Heart left ventricle (tissue), 16 donors: ENCODE data around the gene NPPA. TPM values are rescaled to one million over a fixed set of nuclear protein-coding genes. Genes with fewer than 3 reads are reported as not detected.

Experiments
- ATAC-seq, 4 donors: fragments of 200-7000 bp; cut with Tn5 transposase; one replicate each; pipeline ENCODE4 v1.9.1; 2020 to 2022; ENCODE audit warnings: moderate library complexity in 4 of 4, mild to moderate bottlenecking in 3 of 4, moderate number of reproducible peaks in 1 of 4
- DNase-seq, 5 donors: peaks; one replicate each; pipeline ENCODE4 v3.0.0-alpha.2; 2020
- H3K27ac ChIP-seq, 12 donors: fragments of 200-600 bp; sonication (generic) in 4 of 12; one replicate each; pipeline versions ENCODE4 v1.5.0 to v1.8.0; 2016 to 2022; ENCODE audit warnings: mild to moderate bottlenecking in 2 of 12
- H3K27me3 ChIP-seq, 9 donors: fragments of 200-600 bp; sonication (generic) in 2 of 9; one replicate each; pipeline versions ENCODE4 v1.5.1 to v1.8.0; 2016 to 2022; ENCODE audit warnings: mild to moderate bottlenecking in 3 of 9
- H3K36me3 ChIP-seq, 9 donors: fragments of 200-600 bp; sonication (generic) in 2 of 9; one replicate each; pipeline versions ENCODE4 v1.5.0 to v1.8.0; 2018 to 2022; ENCODE audit warnings: mild to moderate bottlenecking in 2 of 9
- H3K4me1 ChIP-seq, 12 donors: fragments of 200-600 bp; sonication (generic) in 4 of 12; one replicate each; pipeline versions ENCODE4 v1.5.0 to v1.8.0; 2016 to 2022; ENCODE audit warnings: mild to moderate bottlenecking in 3 of 12
- H3K4me3 ChIP-seq, 12 donors: fragments of 200-600 bp; sonication (generic) in 4 of 12; one replicate each; pipeline versions ENCODE4 v1.5.0 to v1.8.0; 2017 to 2022; ENCODE audit warnings: mild to moderate bottlenecking in 9 of 12, moderate library complexity in 4 of 12
- H3K9me3 ChIP-seq, 12 donors: fragments of 200-600 bp; sonication (generic) in 4 of 12; one replicate each; pipeline versions ENCODE4 v1.5.0 to v1.8.0; 2016 to 2022; ENCODE audit warnings: mild to moderate bottlenecking in 1 of 12
- POLR2A ChIP-seq, 2 donors: fragments of 450-650 bp; IDR thresholded peaks; one replicate each; pipeline ENCODE4 v1.6.1; 2017; ENCODE audit warnings: antibody characterized with exemption in 2 of 2, mild to moderate bottlenecking in 2 of 2, moderate library complexity in 2 of 2
- WGBS, 4 donors: extraction: QIAGEN DNeasy Blood & Tissue Kit in 2 of 4; methylation state at CpG; one replicate each; pipeline versions ENCODE4 v1.1.5 to v1.1.7; 2013 to 2018; 5-methylcytosine and 5-hydroxymethylcytosine counted together
- intact Hi-C, 10 donors: fragments of 100-400 bp; cut with DNase I; formaldehyde crosslinking; loops; one replicate each; pipeline versions ENCODE4 v1.11.1 to v1.14.2; 2022
- polyA plus RNA-seq, 2 donors: library from polyadenylated mRNA; stranded (reverse); fragments of 200-250 nt; gene quantifications; one replicate each; pipeline ENCODE4 v1.2.3, GENCODE V29; 2013
- total RNA-seq, 9 donors: library from RNA; depleted of rRNA in 2 of 9; stranded (reverse); fragments of >200 nt in 2 of 9; fragmentation: NEBNext Ultra II Directional in 3 of 9; extraction: Animal tissue kit (Norgen Biotek cat#: 25700) in 3 of 9; gene quantifications; one replicate each; pipeline versions ENCODE4 v1.1.0 to v1.2.4, GENCODE V29; 2016 to 2023
- TF ChIP-seq, protein P1 (sequence below), 12 donors: fragments of 200-600 bp; sonication (generic) in 4 of 12; IDR thresholded peaks; one replicate each; pipeline versions ENCODE4 v1.5.0 to v1.8.0; 2018 to 2022; ENCODE audit warnings: antibody characterized with exemption in 12 of 12, mild to moderate bottlenecking in 5 of 12
- donor health status: ischemic (EF 13 %, LVEDD 7.1; RV severe dilation, severe dysfunction).
- donor health status: healthy with polysubstance abuse.
- donor health status: DM: no; HTN: yes; CAD: no.
- donor health status: DM: no; HTN: no; CAD: no.
- donor health status: ischemic (EF 25% LVEDD 6.9; RV normal size, moderate dysfunction).
- donor health status: ischemic (EF 25% LVEDD 5.7; RV mildly dilated, moderate dysfunction).
- donor health status: healthy.
- donor health status: DM: yes; HTN: yes; CAD: no.
- donor health status: ischemic (EF 35%, LVEDD 5.7; RV mildly dilated, moderate dysfunction).
- donor health status: nonischemic (EF 11% LVEDD 7.7; RV severe dilation, severe dysfunction).
- donor health status: DM: yes; HTN: yes; CAD: no.
- donor health status: PGD.
- donor health status: ischemic (EF 29% LVEDD 5.4; RV normal size, mild dysfunction).
- donor health status: nonischemic (EF 23%, LVEDD 6.1; RV moderate dilation, normal function).

Gene NPPA
- total and polyA plus RNA-seq, 11 donors = 59.9 to 3,156 (median 279) TPM

DNA sequence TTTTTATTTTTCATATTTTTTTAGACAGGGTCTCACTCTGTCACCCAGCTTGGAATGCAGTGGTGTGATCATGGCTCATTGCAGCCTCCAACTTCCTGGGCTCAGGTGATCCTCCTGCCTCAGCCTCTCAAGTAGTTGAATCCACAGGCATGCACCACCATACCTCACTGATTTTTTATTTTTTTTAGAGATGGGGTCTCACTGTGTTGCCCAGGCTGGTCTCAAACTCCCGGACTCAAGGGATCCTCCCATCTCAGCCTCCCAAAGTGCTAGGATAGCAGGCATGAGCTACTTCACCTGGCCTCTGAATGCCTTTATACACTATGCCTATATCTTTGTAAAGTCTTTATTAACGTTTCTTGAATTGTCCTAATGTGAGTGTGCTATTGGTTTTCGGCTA, 21.5 kb upstream of the NPPA start:
- Histone ChIP-seq H3K27me3 (peaks cover 0 to 2% (median 0%) of the 10 kb centered on the region in 9 donors), H3K9me3 (no peaks in the 10 kb centered on the region), H3K4me3 (no peak overlapping the region), H3K4me1 (peaks cover 0 to 15% (median 7%) of the 10 kb centered on the region in 12 donors), H3K36me3 (no peaks in the 10 kb centered on the region), H3K27ac (no peak overlapping the region)
- intact Hi-C loops = no loop called here
- no peak for ATAC-seq
- 86 to 90% (median 88%) methylated on average over 3 of the region's 3 CpGs for WGBS, 4 donors
- TF ChIP-seq, protein P1, sequence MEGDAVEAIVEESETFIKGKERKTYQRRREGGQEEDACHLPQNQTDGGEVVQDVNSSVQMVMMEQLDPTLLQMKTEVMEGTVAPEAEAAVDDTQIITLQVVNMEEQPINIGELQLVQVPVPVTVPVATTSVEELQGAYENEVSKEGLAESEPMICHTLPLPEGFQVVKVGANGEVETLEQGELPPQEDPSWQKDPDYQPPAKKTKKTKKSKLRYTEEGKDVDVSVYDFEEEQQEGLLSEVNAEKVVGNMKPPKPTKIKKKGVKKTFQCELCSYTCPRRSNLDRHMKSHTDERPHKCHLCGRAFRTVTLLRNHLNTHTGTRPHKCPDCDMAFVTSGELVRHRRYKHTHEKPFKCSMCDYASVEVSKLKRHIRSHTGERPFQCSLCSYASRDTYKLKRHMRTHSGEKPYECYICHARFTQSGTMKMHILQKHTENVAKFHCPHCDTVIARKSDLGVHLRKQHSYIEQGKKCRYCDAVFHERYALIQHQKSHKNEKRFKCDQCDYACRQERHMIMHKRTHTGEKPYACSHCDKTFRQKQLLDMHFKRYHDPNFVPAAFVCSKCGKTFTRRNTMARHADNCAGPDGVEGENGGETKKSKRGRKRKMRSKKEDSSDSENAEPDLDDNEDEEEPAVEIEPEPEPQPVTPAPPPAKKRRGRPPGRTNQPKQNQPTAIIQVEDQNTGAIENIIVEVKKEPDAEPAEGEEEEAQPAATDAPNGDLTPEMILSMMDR (IDR thresholded peaks at IDR 0.05) = no peak
- TF ChIP-seq POLR2A (IDR thresholded peaks at IDR 0.05) = no peak
- DNase-seq = no peak

DNA sequence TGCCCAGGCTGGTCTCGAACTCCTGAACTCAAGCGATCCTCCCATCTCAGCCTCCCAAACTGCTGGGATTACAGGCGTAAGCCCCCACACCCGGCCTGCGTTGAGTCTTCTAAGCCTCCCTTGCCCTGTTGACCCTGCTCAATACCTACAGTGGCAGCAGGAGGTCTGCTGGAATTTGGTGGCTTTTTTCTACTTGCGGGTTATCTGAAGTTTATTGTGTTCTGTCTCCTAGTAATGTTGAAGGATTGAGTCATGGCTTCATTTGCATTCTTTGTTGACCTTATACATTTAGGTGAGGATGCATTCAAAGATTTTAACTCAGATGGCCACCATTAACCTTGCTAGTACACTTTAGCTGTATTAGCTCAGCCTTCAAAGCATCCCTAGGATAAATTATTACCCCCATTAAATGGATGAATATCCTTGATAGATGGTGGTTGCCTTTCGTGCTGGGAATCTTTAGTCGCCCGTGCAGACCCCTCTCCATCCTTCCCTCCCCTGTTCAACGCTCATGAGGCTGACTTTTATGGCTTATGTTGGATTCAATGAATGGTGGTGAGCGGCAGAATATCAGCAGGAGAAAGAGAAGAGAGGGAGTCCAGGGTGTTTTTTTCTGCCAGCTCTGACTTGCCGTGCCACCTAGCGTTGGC, 20.9 kb upstream of the NPPA start:
- H3K9me3 ChIP-seq = no peaks in the 10 kb centered on the region
- no peak overlapping the region for H3K4me3 ChIP-seq
- intact Hi-C loops = no loop called here
- no peak for TF ChIP-seq POLR2A (IDR thresholded peaks at IDR 0.05)
- TF ChIP-seq, protein P1 (IDR thresholded peaks at IDR 0.05) = no peak
- H3K27me3 ChIP-seq = peaks cover 0 to 2% (median 0%) of the 10 kb centered on the region in 9 donors
- no peak for ATAC-seq
- no peak overlapping the region for H3K27ac ChIP-seq
- H3K4me1 ChIP-seq = peaks cover 0 to 9% (median 2%) of the 10 kb centered on the region in 12 donors
- 86 to 91% (median 89%) methylated on average over 13 of the region's 13 CpGs for WGBS, 4 donors
- H3K36me3 ChIP-seq = no peaks in the 10 kb centered on the region
- DNase-seq = no peak

DNA sequence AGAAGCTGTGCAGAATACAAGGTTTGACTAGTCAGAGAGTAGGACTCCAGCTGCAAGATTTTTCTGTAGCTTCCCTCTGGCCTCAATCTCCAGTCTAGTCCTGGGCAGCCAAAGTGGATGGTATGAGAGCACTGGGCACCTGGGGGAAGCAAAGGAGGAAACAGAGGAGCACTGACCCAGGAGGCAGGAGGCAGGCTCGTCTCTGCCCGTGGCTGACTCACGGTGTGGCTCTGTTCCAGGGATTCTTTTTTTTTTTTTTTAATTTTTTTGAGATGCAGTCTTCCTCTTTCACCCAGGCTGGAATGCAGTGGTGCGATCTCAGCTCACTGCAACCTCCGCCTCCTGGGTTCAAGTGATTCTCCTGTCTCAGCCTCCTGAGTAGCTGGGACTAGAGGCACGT, 15.3 kb upstream of the NPPA start:
- Histone ChIP-seq H3K9me3 (no peaks in the 10 kb centered on the region), H3K27ac (no peak overlapping the region), H3K4me3 (no peak overlapping the region), H3K36me3 (no peaks in the 10 kb centered on the region), H3K4me1 (peaks cover 0 to 12% (median 0%) of the 10 kb centered on the region in 12 donors), H3K27me3 (peaks cover 12 to 39% (median 25%) of the 10 kb centered on the region in 9 donors)
- TF ChIP-seq, protein P1 (IDR thresholded peaks at IDR 0.05) = no peak
- no peak for TF ChIP-seq POLR2A (IDR thresholded peaks at IDR 0.05)
- ATAC-seq (no peak), DNase-seq (no peak)
- 43 to 57% (median 48%) methylated on average over 6 of the region's 6 CpGs for WGBS, 4 donors
- intact Hi-C loops = no loop called here

DNA sequence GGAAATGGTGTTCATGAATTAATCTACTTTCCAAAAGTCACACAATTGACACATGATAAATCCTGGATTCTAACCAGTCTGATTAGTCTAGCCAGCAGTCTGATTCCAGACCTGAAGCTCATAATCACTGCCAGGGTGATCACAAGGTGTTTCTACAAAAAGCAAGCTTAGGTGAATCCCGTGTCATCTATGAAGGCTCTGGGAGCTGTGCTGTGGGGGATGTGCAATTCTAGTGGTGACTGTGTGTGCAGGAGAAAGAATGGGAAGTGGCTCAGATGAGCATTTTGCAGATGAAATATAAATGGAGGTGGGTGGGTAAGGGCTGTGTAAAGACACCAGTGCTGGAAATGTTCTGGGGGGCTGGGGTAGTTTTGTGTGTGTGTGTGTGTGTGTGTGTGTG, 13.0 kb upstream of the NPPA start:
- H3K9me3 ChIP-seq = no peaks in the 10 kb centered on the region
- ATAC-seq (no peak), DNase-seq (no peak)
- intact Hi-C loops = no loop called here
- H3K4me3 ChIP-seq = no peak overlapping the region
- peaks cover 0 to 12% (median 0%) of the 10 kb centered on the region in 12 donors for H3K4me1 ChIP-seq
- H3K36me3 ChIP-seq = no peaks in the 10 kb centered on the region
- 41 to 59% (median 56%) methylated on average over 1 of the region's 1 CpG for WGBS, 4 donors
- TF ChIP-seq POLR2A (IDR thresholded peaks at IDR 0.05) = no peak
- TF ChIP-seq, protein P1 (IDR thresholded peaks at IDR 0.05) = no peak
- H3K27me3 ChIP-seq = peaks cover 12 to 45% (median 29%) of the 10 kb centered on the region in 9 donors
- H3K27ac ChIP-seq = no peak overlapping the region
